Panc1 (cell line): ENCODE measurements around the gene MYO16. TPM values are rescaled to one million over a fixed set of nuclear protein-coding genes. Genes with fewer than 3 reads are reported as not detected.

Source experiments
- ATAC-seq: fragments of 200-7000 bp; cut with Tn5 transposase; 2 replicates; pipeline ENCODE4 v1.9.1; 2020; ENCODE audit warnings: mild to moderate bottlenecking, moderate library complexity
- BruUV-seq: library from RNA; stranded (reverse); fragments of 400-500 nt; replicated peaks from 2 replicates; lab custom pipeline; 2021; lab: Mats Ljungman, UMichigan
- CTCF ChIA-PET: fragments of 300-600 bp; sonication (Branson Sonifier 250); formaldehyde crosslinking; loops from one replicate; lab custom pipeline; 2022; ENCODE audit warnings: antibody characterized with exemption; lab: Charles Lee
- POLR2A ChIA-PET: fragments of 300-600 bp; sonication (Branson Sonifier 250); formaldehyde crosslinking; loops from one replicate; lab custom pipeline; 2022; ENCODE audit warnings: antibody characterized with exemption; lab: Charles Lee
- DNase-seq: peaks from one replicate; pipeline ENCODE4 v3.0.0-alpha.2; 2010; ENCODE audit warnings: low read depth, low spot score
- H3K27ac ChIP-seq: 2 replicates; pipeline ENCODE4 v1.5.1; 2011; ENCODE audit warnings: mild to moderate bottlenecking, low read length, inconsistent platforms
- H3K27me3 ChIP-seq: fragments of 200-500 bp; sonication (Bioruptor generic); 2 replicates; pipeline ENCODE4 v1.6.0; 2014; ENCODE audit warnings: low read length, inconsistent platforms; ENCODE audit not compliant: control insufficient read depth, insufficient read depth
- H3K36me3 ChIP-seq: fragments of 200-500 bp; sonication (Bioruptor generic); 2 replicates; pipeline ENCODE4 v1.5.1; 2014; ENCODE audit warnings: inconsistent platforms, mild to moderate bottlenecking, low read length, moderate library complexity; ENCODE audit not compliant: control insufficient read depth, insufficient read depth
- H3K4me1 ChIP-seq: 2 replicates; pipeline ENCODE4 v1.5.1; 2011; ENCODE audit warnings: inconsistent platforms, mild to moderate bottlenecking, low read length, moderate library complexity; ENCODE audit not compliant: control insufficient read depth, insufficient read depth
- H3K4me3 ChIP-seq, 2 experiments: 2 replicates each; pipeline ENCODE4 v1.5.1; 2011 to 2012; ENCODE audit warnings: low read depth in 2 of 2, low read length in 2 of 2, mild to moderate bottlenecking in 2 of 2, inconsistent platforms in 1 of 2, moderate library complexity in 1 of 2
- H3K9me3 ChIP-seq: fragments of 200-500 bp; sonication (Bioruptor generic); 2 replicates; pipeline ENCODE4 v1.5.1; 2014; ENCODE audit warnings: low read depth, mild to moderate bottlenecking, inconsistent platforms, low read length, moderate library complexity; ENCODE audit not compliant: control insufficient read depth, insufficient read depth
- POLR2AphosphoS5 ChIP-seq: IDR thresholded peaks from 2 replicates; pipeline ENCODE4 v1.6.1; 2012; ENCODE audit warnings: mild to moderate bottlenecking, low read depth, low read length, moderate library complexity
- SIN3A ChIP-seq: IDR thresholded peaks from 2 replicates; pipeline ENCODE4 v1.6.1; 2012; ENCODE audit warnings: low read depth, mild to moderate bottlenecking, low read length, moderate library complexity, borderline replicate concordance; ENCODE audit not compliant: insufficient read depth
- TCF7L2 ChIP-seq: IDR thresholded peaks from 2 replicates; pipeline ENCODE4 v1.6.1; 2011; ENCODE audit warnings: mild to moderate bottlenecking, low read depth, low read length, inconsistent platforms
- in situ Hi-C: cut with HindIII; loops from 2 replicates; pipeline ENCODE4 v1.10.0; 2016; ENCODE audit warnings: low sequenced_read_pairs, low pct_unique_long_range_greater_than_20kb
- intact Hi-C: fragments of 100-400 bp; cut with micrococcal nuclease; formaldehyde crosslinking; loops from one replicate; pipeline ENCODE4 v1.10.0; 2022; ENCODE audit not compliant: unreplicated experiment
- total RNA-seq: library from RNA; stranded (reverse); gene quantifications from one replicate; pipeline ENCODE4 v1.2.1, GENCODE V29; 2021; ENCODE audit not compliant: unreplicated experiment
- TF ChIP-seq, protein P1 (sequence below), 2 experiments: IDR thresholded peaks; 2 replicates each; pipeline ENCODE4 v1.6.1; 2011 to 2012; ENCODE audit warnings: low read depth in 2 of 2, control low read depth in 1 of 2, low read length in 1 of 2, mild to moderate bottlenecking in 1 of 2, moderate library complexity in 1 of 2; ENCODE audit not compliant: insufficient read depth in 1 of 2
- TF ChIP-seq, protein P2 (sequence below): fragments of 450-650 bp; IDR thresholded peaks from 2 replicates; pipeline ENCODE4 v1.5.1; 2017; ENCODE audit warnings: mild to moderate bottlenecking

Gene MYO16
- total RNA-seq, 1 experiment from 2014 or later: 0.08 TPM

DNA sequence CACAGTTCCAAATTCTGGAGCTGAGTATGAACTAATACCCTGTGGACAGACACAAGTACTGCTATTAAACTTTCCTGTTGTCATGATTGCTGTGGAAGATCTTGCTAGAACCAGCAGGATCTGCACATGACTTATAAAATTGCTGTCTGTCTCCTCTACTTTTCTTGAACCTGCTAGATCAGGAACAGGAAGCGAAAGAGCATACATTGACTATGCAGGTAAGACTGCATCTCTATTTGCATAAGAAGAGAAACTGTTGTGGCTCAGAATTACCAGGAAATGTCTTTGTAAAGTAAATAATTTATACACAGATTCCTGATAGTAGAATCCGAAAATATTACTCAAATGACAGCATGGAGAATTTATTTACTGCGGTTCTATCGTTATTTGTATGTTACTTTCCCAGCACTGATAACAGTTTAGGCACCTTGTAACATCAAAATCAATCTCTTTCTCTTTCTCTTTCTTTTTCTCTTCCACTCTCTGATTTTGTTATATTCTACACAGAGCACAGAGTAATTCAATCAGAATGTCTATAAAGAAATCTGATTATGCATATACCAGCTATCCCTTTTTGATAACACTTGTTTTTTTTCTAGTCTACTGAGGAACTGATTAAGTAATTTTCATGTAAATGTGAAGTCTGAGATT, 226.5 kb downstream of the MYO16 start:
- TF ChIP-seq, protein P1, sequence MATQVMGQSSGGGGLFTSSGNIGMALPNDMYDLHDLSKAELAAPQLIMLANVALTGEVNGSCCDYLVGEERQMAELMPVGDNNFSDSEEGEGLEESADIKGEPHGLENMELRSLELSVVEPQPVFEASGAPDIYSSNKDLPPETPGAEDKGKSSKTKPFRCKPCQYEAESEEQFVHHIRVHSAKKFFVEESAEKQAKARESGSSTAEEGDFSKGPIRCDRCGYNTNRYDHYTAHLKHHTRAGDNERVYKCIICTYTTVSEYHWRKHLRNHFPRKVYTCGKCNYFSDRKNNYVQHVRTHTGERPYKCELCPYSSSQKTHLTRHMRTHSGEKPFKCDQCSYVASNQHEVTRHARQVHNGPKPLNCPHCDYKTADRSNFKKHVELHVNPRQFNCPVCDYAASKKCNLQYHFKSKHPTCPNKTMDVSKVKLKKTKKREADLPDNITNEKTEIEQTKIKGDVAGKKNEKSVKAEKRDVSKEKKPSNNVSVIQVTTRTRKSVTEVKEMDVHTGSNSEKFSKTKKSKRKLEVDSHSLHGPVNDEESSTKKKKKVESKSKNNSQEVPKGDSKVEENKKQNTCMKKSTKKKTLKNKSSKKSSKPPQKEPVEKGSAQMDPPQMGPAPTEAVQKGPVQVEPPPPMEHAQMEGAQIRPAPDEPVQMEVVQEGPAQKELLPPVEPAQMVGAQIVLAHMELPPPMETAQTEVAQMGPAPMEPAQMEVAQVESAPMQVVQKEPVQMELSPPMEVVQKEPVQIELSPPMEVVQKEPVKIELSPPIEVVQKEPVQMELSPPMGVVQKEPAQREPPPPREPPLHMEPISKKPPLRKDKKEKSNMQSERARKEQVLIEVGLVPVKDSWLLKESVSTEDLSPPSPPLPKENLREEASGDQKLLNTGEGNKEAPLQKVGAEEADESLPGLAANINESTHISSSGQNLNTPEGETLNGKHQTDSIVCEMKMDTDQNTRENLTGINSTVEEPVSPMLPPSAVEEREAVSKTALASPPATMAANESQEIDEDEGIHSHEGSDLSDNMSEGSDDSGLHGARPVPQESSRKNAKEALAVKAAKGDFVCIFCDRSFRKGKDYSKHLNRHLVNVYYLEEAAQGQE (IDR thresholded peaks at IDR 0.05; ENCODE audit: insufficient read depth in 1 of 2, low read depth in 2 of 2, low read length in 1 of 2): no peak
- TF ChIP-seq SIN3A: no peak
- TF ChIP-seq POLR2AphosphoS5: no peak
- TF ChIP-seq TCF7L2: no peak
- TF ChIP-seq, protein P2, sequence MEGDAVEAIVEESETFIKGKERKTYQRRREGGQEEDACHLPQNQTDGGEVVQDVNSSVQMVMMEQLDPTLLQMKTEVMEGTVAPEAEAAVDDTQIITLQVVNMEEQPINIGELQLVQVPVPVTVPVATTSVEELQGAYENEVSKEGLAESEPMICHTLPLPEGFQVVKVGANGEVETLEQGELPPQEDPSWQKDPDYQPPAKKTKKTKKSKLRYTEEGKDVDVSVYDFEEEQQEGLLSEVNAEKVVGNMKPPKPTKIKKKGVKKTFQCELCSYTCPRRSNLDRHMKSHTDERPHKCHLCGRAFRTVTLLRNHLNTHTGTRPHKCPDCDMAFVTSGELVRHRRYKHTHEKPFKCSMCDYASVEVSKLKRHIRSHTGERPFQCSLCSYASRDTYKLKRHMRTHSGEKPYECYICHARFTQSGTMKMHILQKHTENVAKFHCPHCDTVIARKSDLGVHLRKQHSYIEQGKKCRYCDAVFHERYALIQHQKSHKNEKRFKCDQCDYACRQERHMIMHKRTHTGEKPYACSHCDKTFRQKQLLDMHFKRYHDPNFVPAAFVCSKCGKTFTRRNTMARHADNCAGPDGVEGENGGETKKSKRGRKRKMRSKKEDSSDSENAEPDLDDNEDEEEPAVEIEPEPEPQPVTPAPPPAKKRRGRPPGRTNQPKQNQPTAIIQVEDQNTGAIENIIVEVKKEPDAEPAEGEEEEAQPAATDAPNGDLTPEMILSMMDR: no peak
- ATAC-seq: no peak
- CTCF ChIA-PET: no interaction called here

GRCh38 chr13:108858676-108859075, 229.3 kb downstream of the MYO16 start:
- ATAC-seq (no peak), DNase-seq (no peak)
- BruUV-seq: no TSS peak
- H3K27ac ChIP-seq: no peak overlapping the region
- H3K9me3 ChIP-seq: no peaks in the 10 kb centered on the region
- no peaks in the 10 kb centered on the region for H3K27me3 ChIP-seq
- no peaks in the 10 kb centered on the region for H3K4me1 ChIP-seq
- ChIA-PET POLR2A (no interaction called here), CTCF (no interaction called here)
- in situ Hi-C loops: no loop called here
- no peak overlapping the region for H3K4me3 ChIP-seq
- no peak for TF ChIP-seq POLR2AphosphoS5
- TF ChIP-seq, protein P2: no peak
- no peak for TF ChIP-seq SIN3A
- TF ChIP-seq, protein P1 (IDR thresholded peaks at IDR 0.05; ENCODE audit: insufficient read depth in 1 of 2, low read depth in 2 of 2, low read length in 1 of 2): no peak
- no peak for TF ChIP-seq TCF7L2
- intact Hi-C loops: no loop called here
- H3K36me3 ChIP-seq: no peaks in the 10 kb centered on the region

More for the DNA sequence above, 226.5 kb downstream of the MYO16 start:
- no peak for DNase-seq
- H3K36me3 ChIP-seq: no peaks in the 10 kb centered on the region
- POLR2A ChIA-PET: no interaction called here
- intact Hi-C loops: no loop called here
- no TSS peak for BruUV-seq
- no peaks in the 10 kb centered on the region for H3K4me1 ChIP-seq
- no peak overlapping the region for H3K27ac ChIP-seq
- no peaks in the 10 kb centered on the region for H3K27me3 ChIP-seq
- no peaks in the 10 kb centered on the region for H3K9me3 ChIP-seq
- in situ Hi-C loops: no loop called here
- no peak overlapping the region for H3K4me3 ChIP-seq
